ENCODE results near the gene TCF15. TPM values are rescaled to one million over a fixed set of nuclear protein-coding genes. Genes with fewer than 3 reads are reported as not detected.

The TCF15 gene, protein sequence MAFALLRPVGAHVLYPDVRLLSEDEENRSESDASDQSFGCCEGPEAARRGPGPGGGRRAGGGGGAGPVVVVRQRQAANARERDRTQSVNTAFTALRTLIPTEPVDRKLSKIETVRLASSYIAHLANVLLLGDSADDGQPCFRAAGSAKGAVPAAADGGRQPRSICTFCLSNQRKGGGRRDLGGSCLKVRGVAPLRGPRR
- 0.13 and 0.14 TPM in 2 replicates for total RNA-seq

DNA sequence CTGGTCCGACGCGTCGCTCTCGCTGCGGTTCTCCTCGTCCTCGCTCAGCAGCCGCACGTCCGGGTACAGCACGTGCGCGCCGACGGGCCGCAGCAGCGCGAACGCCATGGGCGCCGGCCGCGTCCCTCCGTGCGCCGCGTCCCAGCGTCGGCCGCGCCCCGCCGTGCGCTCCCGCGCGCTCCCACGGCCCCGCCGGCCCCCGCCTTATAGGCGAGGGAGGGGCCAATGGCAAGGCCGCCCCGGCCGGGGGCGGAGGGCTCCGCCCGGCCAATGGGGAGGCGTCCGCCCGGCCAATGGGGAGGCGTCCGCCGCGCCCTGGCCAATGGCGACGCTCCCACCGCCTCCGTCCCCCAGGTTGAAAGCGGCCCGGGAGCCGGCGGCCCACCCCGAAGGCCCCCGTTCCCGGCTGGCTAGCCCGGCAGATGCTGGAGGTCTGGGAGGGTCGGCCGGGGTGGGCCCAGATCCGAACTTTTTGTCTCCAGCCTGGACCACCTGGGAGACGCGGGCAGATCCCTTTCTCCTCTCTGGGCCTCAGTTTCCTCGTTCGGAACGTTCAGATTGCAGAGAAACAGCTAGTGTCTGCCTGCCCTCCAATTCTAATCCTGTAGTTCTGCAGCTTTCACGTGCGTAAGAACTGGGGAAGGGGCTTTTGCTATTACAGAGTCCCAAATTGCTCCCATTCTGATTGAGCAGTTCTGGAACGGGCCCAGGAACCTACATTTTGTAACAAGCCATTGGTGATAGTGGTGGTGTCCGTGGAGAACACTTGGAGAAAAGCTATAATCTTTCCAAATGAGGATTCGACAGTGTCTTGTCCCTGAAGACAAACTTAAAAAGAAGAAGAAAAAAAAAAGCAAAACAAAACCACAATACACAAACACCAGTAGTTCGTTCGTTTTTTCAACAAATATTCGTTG is at the start of gene TCF15:
Gene TCF15, minus strand, starts transcription at position 180 of the 917 bp plus-strand sequence. Its CDS starts 72 bp downstream, at position 108.

DNA sequence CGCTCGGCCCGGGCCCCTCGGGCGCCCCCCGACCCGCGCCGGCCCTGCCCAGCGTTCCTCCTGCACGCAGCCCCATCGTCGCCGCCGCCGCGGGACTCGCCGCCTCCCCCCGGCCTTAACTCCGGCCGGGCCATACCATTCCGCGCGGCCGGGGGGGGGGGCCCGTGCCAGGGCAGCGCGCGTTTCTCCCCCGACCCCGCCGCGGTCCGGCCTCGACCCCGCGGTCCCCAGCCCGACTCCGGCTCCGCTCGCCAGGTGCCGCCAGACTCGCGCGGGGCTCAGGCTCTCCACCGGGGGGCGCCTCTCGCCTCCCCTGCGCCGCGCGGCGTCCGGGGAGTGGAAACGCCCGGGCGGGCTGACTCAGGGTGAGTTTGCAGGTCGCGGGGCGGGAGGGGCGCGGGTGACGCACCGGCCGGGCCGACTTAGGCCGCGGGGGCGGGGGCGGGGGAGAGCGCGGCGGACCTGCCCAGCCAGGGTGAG is 43.0 kb upstream of the TCF15 start, which contains the start of gene SRXN1:
Gene SRXN1, minus strand, starts transcription at position 91 of the 480 bp plus-strand sequence. Its CDS starts 15 bp downstream, at position 76.

Other genes starting within 250 kb of the TCF15 start
- 52.1 and 65.8 TPM in 2 replicates for gene TRIB3, start 229.5 kb downstream of the TCF15 start, total RNA-seq
- 55.2 and 62.1 TPM in 2 replicates for gene RBCK1, start 202.0 kb downstream of the TCF15 start, total RNA-seq
- gene TBC1D20, start 147.8 kb downstream of the TCF15 start, total RNA-seq, result 27.4 and 28.3 TPM in 2 replicates
- gene CSNK2A1, start 66.5 kb downstream of the TCF15 start, total RNA-seq, result 203 and 263 TPM in 2 replicates
- 38.2 and 46.2 TPM in 2 replicates for gene SRXN1, start 42.9 kb upstream of the TCF15 start, total RNA-seq
- not detected in 2 replicates for gene SCRT2, start 65.5 kb upstream of the TCF15 start, total RNA-seq
- 0.07 TPM in 1 of 2 replicates, not detected in the other for gene SLC52A3, start 158.2 kb upstream of the TCF15 start, total RNA-seq
- gene FAM110A, start 223.4 kb upstream of the TCF15 start, total RNA-seq, result 4.4 and 4.5 TPM in 2 replicates

Measured in thoracic aorta endothelial cell (primary cell).